Stimulated activated naive CD8-positive, alpha-beta T cell treated with anti-CD3 and anti-CD28 coated beads, Interleukin-15, amount 100 ng/mL, for 72 hours (primary cell): ENCODE results near the gene TTC16.

Experiments
- ATAC-seq: fragments of 150-1000 bp; cut with Tn5 transposase; 2 replicates; pipeline ENCODE4 v1.10.0; 2021; ENCODE audit warnings: mild to moderate bottlenecking, moderate library complexity
- DNase-seq, 2 donors: peaks; one replicate each; pipeline ENCODE4 v3.0.0; 2021 to 2022
- H3K27ac Mint-ChIP-seq, 2 donors: one replicate each; pipeline ENCODE4 v1.8.0; 2022; ENCODE audit warnings: mild to moderate bottlenecking in 2 of 2, mixed read lengths in 2 of 2, moderate library complexity in 2 of 2
- H3K27me3 Mint-ChIP-seq: one replicate; pipeline ENCODE4 v1.8.0; 2022; ENCODE audit warnings: mixed read lengths
- H3K4me1 Mint-ChIP-seq: one replicate; pipeline ENCODE4 v1.8.0; 2022; ENCODE audit warnings: mild to moderate bottlenecking, mixed read lengths
- H3K4me3 Mint-ChIP-seq, 2 donors: one replicate each; pipeline ENCODE4 v1.8.0; 2022; ENCODE audit warnings: mild to moderate bottlenecking in 2 of 2, mixed read lengths in 2 of 2, moderate library complexity in 1 of 2
- H3K9me3 Mint-ChIP-seq, 2 donors: one replicate each; pipeline ENCODE4 v1.8.0; 2022; ENCODE audit warnings: mixed read lengths in 2 of 2

The TTC16 gene

DNA sequence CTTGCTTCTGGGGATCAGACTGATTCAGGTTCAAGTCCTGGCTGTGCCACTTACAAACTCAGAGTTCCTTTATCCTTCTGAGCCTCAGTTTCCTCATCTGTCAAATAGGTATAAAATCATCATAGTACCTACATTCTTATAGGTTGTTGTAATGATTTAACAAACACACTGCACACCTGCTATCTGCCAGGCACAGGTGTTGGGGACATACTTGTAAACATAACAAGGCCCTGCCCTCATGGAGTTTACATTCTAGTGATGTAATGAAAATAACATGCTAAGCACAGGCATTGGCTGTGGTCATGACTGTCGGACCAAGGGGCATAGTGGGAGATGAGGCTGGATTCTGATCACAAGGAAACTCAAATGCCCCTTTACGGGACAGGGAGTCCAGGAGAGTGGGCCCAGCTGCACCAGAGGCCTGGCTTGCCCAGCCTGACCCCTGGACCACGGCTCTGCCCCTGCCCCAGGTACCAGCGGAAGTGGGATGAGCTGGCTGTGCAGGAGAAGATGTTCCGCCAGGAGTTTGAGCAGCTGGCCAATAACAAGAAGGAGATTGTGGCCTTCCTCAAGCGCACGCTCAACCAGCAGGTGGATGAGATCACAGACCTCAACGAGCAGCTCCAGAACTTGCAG, 6.8 kb upstream of the TTC16 start:
- Mint-ChIP-seq H3K4me1 (peaks cover 48% of the 10 kb centered on the region), H3K9me3 (peaks cover 3 to 10% of the 10 kb centered on the region in 2 donors), H3K27me3 (no peaks in the 10 kb centered on the region), H3K4me3 (no peak overlapping the region), H3K27ac (no peak overlapping the region)
- ATAC-seq (no peak), DNase-seq (no peak)

DNA sequence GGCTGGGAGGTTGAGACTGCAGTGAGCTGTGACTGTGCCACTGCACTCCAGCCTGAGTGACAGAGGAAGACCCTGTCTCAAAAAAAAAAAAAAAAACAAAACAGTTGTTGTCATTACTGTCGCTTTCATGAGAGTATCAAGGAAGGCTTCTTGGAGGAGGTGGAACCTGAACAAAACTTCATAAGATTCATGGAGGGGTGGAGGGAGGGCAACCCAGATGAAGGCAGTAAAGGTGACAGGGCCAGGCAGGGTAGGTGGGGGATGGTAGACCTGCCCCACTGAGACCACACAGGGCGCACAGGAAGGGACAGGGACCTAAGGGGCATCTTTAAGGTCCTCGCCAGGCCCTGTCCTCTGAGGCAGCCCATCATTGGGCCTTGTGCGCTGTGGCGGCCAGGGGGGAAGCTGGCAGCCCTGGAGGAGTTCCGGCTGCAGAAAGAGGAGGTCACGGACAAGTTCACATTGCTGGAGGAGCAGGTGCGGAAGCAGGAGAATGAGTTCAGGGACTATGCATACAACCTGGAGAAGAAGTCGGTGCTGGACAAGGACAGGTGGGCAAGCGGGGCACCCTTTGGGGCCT, 5.6 kb upstream of the TTC16 start:
- no peak overlapping the region for H3K4me3 Mint-ChIP-seq
- no peak overlapping the region for H3K27ac Mint-ChIP-seq
- peaks cover 57% of the 10 kb centered on the region for H3K4me1 Mint-ChIP-seq
- no peak for ATAC-seq
- H3K27me3 Mint-ChIP-seq = no peaks in the 10 kb centered on the region
- peaks cover 3 to 10% of the 10 kb centered on the region in 2 donors for H3K9me3 Mint-ChIP-seq
- DNase-seq = no peak

DNA sequence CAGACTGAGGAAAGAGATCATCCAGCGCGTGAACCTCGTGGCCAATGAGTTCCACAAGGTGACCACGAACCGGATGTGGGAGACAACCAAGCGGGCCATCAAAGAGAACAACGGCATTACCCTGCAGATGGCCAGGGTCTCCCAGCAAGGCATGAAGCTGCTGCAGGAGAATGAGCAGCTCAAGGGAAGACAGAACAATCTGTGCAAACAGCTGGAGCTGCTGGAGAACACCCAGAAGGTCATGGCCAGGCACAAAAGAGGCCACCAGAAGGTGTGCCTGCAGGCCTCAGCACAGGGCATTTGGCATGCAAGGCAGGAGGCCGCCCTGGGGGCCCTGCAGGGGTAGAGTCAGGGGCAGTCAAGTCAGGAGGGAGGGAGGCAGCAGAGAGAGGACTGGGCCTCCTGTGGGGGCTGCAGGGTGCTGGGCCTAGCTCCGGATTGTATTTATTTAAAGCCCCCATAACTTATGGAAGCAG, 4.6 kb upstream of the TTC16 start:
- Mint-ChIP-seq H3K4me1 (peaks cover 67% of the 10 kb centered on the region), H3K27ac (peak overlapping the region in 1 of 2 donors; percentile 60), H3K9me3 (peaks cover 3 to 10% of the 10 kb centered on the region in 2 donors), H3K27me3 (no peaks in the 10 kb centered on the region), H3K4me3 (peak overlapping the region in 1 of 2 donors; percentile 6)
- ATAC-seq (no peak), DNase-seq (no peak)

DNA sequence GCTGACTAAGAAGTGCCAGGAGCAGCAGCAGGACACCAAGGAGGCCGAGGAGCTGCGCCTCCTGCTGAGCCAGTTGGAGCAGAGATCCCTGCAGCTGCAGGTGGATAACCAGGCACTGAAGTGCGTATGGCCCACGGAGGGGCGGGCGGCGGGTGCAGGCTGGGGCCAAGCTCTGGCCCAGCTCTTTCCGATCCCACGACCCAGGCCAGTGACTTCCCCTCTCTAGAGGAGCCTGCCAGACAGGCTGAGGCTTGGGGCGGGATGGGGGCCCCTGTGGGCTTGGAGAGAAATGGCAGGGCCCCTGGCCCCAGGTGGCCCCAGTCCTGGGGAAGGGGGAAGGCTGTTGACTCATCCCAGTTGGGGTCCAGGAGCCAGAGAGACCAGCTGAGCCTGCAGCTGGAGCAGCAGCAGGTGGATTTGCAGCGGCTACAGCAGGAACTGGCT, 4.0 kb upstream of the TTC16 start:
- Mint-ChIP-seq H3K4me3 (no peak overlapping the region), H3K27me3 (no peaks in the 10 kb centered on the region), H3K27ac (peak overlapping the region in 1 of 2 donors; percentile 27), H3K9me3 (peaks cover 3 to 10% of the 10 kb centered on the region in 2 donors), H3K4me1 (peaks cover 67% of the 10 kb centered on the region)
- no peak for DNase-seq
- ATAC-seq = no peak

DNA sequence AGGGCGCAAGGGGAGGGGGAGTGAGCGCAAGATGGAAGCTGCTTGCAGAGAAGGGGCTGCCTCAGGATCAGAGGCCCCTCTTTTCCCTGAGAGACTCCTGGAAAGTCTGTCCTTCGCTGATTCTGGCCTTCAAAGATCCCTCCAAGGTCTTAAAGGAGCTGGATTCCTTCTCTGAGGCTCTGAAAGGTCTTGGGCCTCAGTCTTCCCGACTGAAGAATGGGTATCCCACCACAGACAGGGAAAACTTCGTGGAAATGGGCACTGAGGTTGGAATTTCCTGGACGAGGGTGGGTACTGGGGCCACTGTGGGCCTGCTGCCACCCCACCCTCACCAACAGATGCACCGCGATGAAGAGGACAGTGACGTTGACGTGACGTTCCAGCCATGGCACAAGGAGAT, 3.5 kb upstream of the TTC16 start:
- H3K27me3 Mint-ChIP-seq = no peaks in the 10 kb centered on the region
- H3K4me3 Mint-ChIP-seq = no peak overlapping the region
- H3K27ac Mint-ChIP-seq = no peak overlapping the region
- H3K9me3 Mint-ChIP-seq = peaks cover 3 to 10% of the 10 kb centered on the region in 2 donors
- DNase-seq (no peak), ATAC-seq (no peak)
- peaks cover 62% of the 10 kb centered on the region for H3K4me1 Mint-ChIP-seq

DNA sequence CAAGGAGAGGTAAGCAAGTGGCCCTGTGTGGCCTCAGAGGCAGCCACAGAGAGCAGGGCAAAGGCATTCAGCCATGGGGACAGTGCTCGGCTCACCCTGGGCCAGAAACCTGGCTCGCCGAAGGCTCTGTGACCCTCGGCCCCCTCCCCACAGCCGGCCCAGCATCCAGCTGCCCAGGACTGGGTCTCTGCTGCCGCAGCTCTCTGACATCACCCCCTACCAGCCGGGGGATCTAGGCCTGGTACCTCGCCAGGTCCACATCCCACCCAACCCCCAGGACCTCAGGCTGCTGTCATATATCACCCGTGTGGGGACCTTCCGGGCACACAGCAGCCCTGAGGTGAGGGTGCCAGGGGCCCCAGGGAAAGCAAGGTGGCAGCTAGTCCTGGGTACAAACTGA, 3.0 kb upstream of the TTC16 start:
- Mint-ChIP-seq H3K27ac (no peak overlapping the region), H3K4me1 (peaks cover 57% of the 10 kb centered on the region), H3K27me3 (no peaks in the 10 kb centered on the region), H3K4me3 (no peak overlapping the region), H3K9me3 (peaks cover 3 to 10% of the 10 kb centered on the region in 2 donors)
- DNase-seq (no peak), ATAC-seq (no peak)

DNA sequence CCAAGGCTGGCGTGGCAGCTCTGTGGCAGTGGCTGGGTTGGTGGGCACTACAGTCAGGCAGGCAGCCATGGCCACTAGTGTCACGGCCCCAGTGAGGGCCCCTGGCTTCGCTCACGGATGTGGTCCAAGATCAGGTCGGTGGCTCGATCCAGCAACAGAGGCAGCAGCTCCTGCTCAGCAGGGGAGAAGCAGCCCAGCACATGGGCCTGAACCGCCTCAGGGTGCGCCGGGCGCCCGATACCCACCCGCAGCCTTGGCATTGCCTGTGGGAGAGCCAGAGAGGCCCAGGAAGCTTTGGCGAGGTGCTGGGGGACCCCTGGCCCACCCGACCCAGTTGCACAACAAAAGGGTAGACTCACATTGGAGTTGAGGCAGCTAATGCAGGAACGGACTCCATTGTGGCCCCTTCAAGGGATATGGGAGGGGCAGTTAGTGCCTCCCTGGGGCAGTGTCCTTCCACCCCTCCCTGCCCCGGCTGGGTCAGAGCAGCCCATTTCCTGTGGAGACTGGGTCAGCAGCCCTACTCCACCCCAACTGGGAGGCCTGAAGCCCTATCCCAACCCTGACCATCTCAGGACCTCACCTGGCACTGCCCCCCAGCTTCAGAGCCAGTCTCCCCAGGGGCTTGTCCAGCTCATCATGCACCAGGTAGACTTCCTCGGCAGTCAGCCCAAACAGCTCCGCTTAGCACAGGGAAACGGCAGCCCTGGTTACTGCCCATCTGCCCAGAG, 1.7 kb upstream of the TTC16 start:
- no peak for ATAC-seq
- H3K27ac Mint-ChIP-seq = no peak overlapping the region
- no peak for DNase-seq

DNA sequence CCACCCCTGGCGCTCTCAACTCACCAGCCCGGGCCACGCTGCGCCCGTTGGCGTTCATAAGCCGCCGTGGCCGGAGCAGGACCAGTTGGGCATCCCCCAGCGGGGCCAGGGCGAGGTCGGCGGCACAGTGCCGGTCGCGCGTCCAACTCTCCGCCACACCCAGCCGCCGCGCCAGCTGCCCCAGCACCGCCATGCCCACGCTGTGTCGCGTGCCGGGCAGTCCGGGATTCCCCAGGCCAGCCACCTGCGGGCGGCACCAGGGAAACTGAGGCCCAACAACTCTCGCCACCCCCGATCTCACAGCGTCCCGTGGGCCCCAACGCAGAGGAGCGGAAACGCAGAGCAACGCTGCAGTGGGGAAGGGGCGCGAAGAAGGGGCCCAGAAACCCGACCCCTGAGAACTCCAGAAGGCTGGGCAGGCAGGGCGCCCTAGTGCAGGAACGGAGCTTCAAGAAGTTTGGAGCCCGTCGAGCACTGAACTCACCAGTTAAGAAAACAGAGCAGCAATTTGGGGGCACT, 869 bp upstream of the TTC16 start:
- H3K9me3 Mint-ChIP-seq = no peaks in the 10 kb centered on the region
- DNase-seq (peak in 1 of 2 donors; percentile 21), ATAC-seq (peak; percentile 23)
- H3K27me3 Mint-ChIP-seq = no peaks in the 10 kb centered on the region
- H3K27ac Mint-ChIP-seq = peak overlapping the region; percentile 97 to 99
- peak overlapping the region; percentile 98 to 99 for H3K4me3 Mint-ChIP-seq
- peaks cover 64% of the 10 kb centered on the region for H3K4me1 Mint-ChIP-seq

More for the DNA sequence above, 1.7 kb upstream of the TTC16 start:
- peaks cover 56% of the 10 kb centered on the region for H3K4me1 Mint-ChIP-seq
- peaks cover 0 to under 1% of the 10 kb centered on the region in 2 donors for H3K9me3 Mint-ChIP-seq
- H3K4me3 Mint-ChIP-seq = peak overlapping the region; percentile 73 to 98
- no peaks in the 10 kb centered on the region for H3K27me3 Mint-ChIP-seq

DNA sequence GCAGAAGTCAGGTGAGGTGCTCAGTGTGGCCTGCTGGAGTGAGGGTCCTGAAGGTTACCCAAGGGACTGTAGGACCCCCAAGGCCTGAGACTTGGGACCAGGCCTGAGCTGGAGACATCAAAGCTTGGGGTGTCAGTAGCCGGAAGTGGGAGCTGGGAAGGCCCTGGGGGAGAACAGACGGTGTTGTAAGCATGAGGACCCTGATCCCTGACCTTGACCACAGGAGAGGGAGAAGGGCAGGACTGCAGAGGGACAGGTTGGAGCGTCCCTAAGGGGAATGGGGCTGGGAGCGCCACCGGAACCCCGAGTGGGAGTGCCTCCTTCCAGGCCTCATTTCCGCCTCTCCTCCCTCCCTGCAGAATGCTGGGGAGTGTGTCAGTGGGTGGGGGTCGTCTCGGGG, 533 bp downstream of the TTC16 start:
- Mint-ChIP-seq H3K4me3 (peak overlapping the region; percentile 98 to 99), H3K27ac (peak overlapping the region; percentile 79 to 97), H3K27me3 (no peaks in the 10 kb centered on the region), H3K9me3 (no peaks in the 10 kb centered on the region), H3K4me1 (peaks cover 65% of the 10 kb centered on the region)
- DNase-seq (no peak), ATAC-seq (no peak)

DNA sequence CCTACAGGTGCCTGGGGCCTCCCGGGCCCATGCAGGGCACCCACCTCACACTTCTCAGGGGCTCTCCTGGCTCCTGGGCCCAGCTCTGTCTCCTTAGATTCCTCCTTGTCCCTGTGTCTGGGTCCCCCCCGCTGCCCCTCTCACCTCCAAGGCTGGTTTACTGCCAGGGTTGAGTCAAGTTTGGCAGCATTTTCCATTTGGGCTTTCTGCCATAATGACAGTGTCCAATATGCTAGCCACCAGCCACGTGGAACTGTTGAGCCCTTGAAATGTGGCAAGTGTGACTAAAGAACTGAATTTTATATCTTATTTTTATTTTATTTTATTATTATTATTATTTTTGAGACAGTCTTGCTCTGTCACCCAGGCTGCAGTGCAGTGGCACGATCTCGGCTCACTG, 1.9 kb downstream of the TTC16 start:
- Mint-ChIP-seq H3K27ac (peak overlapping the region in 1 of 2 donors; percentile 86), H3K27me3 (no peaks in the 10 kb centered on the region), H3K4me3 (no peak overlapping the region)

DNA sequence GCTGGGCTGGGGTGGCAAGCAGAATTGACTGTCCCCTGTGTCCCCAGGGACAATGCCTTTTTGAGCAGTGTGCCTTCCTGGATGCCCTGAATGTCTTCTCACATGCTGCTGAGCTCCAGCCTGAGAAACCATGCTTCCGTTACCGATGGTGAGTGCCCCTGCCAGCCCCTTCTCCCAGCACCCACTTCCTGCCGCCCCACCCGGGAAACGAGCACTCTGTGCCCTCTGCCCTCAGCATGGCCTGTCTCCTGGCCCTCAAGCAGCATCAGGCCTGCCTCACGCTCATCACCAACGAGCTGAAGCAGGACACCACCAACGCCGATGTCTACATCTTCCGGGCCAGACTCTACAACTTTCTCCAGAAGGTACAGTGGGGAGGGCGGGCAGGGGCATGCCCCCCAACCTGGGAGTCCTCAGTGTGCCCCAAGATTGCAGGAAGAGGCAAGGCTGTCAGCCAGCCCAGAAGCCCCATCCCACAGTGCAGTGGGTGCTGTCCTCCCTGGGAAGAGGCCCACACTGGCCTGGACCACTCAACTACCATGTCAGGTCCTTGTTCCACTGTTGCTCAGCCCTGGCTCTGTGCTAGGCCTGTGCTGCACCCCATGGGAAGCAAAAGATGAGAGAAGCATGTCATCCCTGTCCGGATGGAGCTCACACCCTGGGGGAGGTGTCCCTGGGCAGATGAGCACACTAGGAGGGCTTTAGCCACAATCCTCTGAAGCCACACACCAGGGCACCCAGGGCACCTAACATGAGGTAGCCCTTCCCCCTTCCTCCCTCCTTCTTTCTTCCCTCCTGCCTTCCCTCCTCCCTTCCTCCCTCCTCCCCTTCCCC, 4.4 kb downstream of the TTC16 start:
- ATAC-seq = peak; percentile 10

More for the DNA sequence above, 1.9 kb downstream of the TTC16 start:
- ATAC-seq (no peak), DNase-seq (no peak)
- Mint-ChIP-seq H3K9me3 (no peaks in the 10 kb centered on the region), H3K4me1 (peaks cover 55% of the 10 kb centered on the region)

DNA sequence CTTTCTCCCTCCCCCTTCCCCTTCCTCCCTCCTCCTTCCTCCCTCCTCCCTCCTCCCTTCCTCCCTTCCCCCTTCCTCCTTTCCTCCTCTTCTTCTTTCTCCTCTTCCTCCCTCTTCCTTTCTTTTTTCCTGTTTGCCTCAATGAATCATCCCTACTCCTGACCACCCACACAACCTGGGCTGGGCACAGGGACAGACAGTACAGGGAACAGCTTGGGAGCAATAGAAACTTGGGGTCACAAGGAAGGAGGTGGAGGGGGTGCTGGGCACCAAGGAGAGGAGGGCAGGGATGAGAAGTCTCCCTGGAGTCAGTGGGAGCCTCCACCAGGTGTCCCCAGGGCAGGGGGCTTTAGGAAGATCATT, 5.0 kb downstream of the TTC16 start:
- H3K4me1 Mint-ChIP-seq = peaks cover 34% of the 10 kb centered on the region
- no peak for DNase-seq
- no peaks in the 10 kb centered on the region for H3K27me3 Mint-ChIP-seq
- H3K9me3 Mint-ChIP-seq = no peaks in the 10 kb centered on the region
- peak overlapping the region; percentile 1 to 96 for H3K27ac Mint-ChIP-seq
- no peak for ATAC-seq
- peak overlapping the region in 1 of 2 donors; percentile 57 for H3K4me3 Mint-ChIP-seq

More for the DNA sequence above, 4.4 kb downstream of the TTC16 start:
- Mint-ChIP-seq H3K4me3 (peak overlapping the region; percentile 58 to 72), H3K9me3 (no peaks in the 10 kb centered on the region), H3K4me1 (peaks cover 40% of the 10 kb centered on the region), H3K27me3 (no peaks in the 10 kb centered on the region), H3K27ac (peak overlapping the region; percentile 83 to 95)
- DNase-seq = no peak

DNA sequence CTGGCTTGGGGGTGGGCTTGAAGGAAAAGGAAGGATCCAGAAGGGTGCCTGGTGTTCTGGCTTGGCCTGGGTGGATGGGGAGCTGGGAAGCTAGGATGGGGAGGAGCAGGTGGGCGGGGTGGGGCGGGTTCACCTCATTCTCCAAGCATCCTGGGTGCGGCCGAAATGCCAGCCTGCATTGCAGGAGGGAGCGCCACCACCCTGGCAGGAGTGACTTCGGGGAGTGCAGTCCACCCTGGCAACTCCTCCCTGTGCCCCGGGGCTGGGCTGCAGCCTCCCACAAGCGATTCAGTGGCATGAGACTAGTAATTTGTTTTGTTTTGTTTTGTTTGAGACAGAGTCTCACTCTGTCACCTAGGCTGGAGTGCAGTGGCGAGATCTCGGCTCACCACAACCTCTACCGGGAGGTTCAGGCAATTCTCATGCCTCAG, 5.5 kb downstream of the TTC16 start:
- no peaks in the 10 kb centered on the region for H3K27me3 Mint-ChIP-seq
- peaks cover 29% of the 10 kb centered on the region for H3K4me1 Mint-ChIP-seq
- H3K9me3 Mint-ChIP-seq = no peaks in the 10 kb centered on the region
- ATAC-seq (no peak), DNase-seq (no peak)
- peak overlapping the region in 1 of 2 donors; percentile 33 for H3K4me3 Mint-ChIP-seq
- peak overlapping the region; percentile 1 to 96 for H3K27ac Mint-ChIP-seq

DNA sequence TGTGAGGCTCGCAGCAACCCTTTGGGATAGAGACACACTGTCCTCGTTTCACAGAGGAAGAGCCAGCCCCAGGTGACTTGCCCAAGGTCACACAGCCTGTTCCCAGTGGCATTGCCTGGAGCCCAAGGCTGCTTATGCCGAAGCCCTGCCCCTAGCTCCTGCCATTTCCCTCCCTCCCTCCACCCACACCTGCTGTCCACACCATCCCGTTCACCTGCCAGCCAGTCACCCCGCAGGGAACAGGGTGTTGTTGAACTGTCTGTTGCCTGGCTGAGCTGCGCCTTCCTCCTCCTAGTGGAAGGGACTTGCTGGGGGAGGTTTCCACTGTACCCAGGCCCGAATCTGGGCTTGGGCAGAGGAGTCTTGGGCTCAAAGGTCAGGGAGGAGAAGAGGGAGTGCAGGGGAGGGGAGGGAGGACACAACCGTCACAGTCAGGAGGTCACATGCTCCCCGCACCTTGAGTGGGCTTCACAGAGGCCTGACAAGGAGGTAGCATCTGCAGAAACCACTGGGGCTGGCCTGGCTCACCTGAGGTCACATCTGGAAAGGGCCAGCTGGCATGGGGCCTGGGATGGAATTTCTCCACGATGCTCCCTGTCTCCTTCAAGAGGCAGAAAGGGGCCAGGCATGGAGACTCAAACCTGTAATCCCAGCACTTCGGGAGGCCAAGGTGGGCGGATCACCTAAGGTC, 6.3 kb downstream of the TTC16 start:
- Mint-ChIP-seq H3K4me1 (peaks cover 27% of the 10 kb centered on the region), H3K27ac (no peak overlapping the region), H3K27me3 (no peaks in the 10 kb centered on the region), H3K9me3 (no peaks in the 10 kb centered on the region), H3K4me3 (no peak overlapping the region)
- ATAC-seq = no peak
- DNase-seq = no peak
